Measurements from ENCODE around the gene KLHL22.
"Not testable (repeated sequence)": the region's sequence is repeated elsewhere in the genome, so short reads cannot be mapped to it uniquely, and the experiment has no call there.

GRCh38 chr22:20504293-20504922, 8.8 kb upstream of the KLHL22 start:
- not testable (repeated sequence) for TF ChIP-seq PHF8 (conservative IDR thresholded peaks at IDR 0.05; ENCODE audit: low read depth, low read length); MAX (IDR thresholded peaks at IDR 0.05); POU5F1 (IDR thresholded peaks at IDR 0.05; ENCODE audit: low read depth, low read length); EP300 (IDR thresholded peaks at IDR 0.05; ENCODE audit: borderline replicate concordance in 1 of 2, low read depth in 2 of 2, low read length in 2 of 2)
- TF ChIP-seq, protein P1, sequence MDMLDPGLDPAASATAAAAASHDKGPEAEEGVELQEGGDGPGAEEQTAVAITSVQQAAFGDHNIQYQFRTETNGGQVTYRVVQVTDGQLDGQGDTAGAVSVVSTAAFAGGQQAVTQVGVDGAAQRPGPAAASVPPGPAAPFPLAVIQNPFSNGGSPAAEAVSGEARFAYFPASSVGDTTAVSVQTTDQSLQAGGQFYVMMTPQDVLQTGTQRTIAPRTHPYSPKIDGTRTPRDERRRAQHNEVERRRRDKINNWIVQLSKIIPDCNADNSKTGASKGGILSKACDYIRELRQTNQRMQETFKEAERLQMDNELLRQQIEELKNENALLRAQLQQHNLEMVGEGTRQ (IDR thresholded peaks at IDR 0.05; ENCODE audit: low read length), result not testable (repeated sequence)

All from H1 (cell line).